HG03097 (cell line): ENCODE measurements around the gene ADAMTSL5.
"Not testable (repeated sequence)": the region's sequence is repeated elsewhere in the genome, so short reads cannot be mapped to it uniquely, and the experiment has no call there.

Experiments
- ATAC-seq: cut with Tn5 transposase; IDR thresholded peaks from one replicate; pipeline ENCODE4 v1.9.1; 2021; ENCODE audit not compliant: unreplicated experiment, low FRiP score

The ADAMTSL5 gene

DNA sequence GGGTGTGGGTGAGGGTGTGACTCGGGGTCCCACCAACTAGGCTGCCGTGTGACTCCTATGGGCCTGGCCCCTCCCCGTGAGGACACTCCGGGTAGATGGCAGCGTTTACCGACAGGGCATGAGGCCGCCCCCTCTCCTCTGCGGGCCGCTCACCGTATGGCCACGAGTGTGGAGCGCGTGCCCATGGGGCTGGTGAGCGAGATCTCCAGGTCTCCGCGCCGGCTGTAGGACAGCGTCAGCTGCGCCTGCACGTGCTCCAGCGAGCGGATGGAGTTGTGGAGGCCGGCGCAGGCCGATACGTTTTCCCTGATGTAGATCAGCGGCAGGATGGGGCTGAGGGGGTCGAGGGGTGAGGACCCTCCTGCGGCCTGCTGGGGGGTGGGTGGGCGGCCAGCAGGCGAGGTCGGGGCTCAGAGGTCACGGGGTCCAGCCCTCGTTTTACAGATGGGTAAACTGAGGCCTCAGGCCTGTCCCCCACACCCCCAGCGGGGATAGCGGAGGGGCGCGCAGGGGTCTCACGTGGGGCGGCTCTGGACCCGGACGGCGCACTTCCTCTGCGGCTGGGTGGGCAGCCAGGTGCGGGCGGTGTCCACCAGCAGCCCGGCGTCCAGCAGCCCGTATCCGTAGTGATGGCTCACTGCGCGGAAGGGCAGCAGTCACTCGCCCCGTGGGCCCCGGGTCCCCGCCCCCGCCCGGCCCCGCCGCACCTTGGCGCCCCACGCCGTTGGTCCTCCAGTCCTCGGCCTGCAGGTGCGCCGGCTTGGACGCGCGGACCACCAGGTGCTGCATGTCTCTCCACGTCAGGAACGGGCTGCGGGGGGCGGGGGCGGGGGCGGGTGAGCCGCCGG is 29.5 kb downstream of the ADAMTSL5 start:
- no peak for ATAC-seq

- no peak for ATAC-seq
Measured at GRCh38 chr19:1482361-1483130, 30.3 kb downstream of the ADAMTSL5 start.

- no peak for ATAC-seq
Measured at GRCh38 chr19:1481893-1482360, 30.9 kb downstream of the ADAMTSL5 start.

DNA sequence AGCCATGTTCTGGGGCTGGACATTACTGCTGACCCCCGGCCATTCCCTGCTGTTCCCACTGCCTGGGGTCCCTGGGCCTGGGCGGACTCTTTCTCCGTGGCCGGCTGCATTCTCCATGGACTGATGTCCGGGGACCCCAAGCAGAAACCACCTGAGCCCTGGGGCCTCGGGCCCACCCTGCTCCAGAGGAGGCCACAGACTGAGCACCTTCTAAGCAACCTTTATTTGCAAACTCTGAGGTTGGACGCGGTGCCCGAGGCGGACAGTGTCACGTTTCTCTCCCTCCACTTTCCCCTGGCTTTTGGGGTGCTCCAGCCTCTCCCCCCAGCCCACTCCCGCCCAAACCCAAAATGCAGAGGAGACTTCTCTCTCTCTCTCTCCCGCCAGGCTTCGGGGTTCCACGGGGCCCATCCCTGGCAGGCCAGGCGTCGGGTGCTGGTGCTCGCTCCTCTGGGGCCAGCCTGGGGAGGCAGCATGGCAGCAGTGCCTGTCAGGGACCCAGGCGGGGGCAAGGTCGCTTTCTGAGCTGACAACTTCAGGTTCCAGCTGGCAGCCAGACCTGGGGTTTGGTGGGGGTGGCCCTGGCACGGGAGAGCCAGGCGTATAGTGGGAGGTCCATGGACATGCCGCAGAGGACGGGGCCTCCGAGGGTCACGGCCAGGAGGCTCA is 31.5 kb downstream of the ADAMTSL5 start:
- ATAC-seq: no peak

DNA sequence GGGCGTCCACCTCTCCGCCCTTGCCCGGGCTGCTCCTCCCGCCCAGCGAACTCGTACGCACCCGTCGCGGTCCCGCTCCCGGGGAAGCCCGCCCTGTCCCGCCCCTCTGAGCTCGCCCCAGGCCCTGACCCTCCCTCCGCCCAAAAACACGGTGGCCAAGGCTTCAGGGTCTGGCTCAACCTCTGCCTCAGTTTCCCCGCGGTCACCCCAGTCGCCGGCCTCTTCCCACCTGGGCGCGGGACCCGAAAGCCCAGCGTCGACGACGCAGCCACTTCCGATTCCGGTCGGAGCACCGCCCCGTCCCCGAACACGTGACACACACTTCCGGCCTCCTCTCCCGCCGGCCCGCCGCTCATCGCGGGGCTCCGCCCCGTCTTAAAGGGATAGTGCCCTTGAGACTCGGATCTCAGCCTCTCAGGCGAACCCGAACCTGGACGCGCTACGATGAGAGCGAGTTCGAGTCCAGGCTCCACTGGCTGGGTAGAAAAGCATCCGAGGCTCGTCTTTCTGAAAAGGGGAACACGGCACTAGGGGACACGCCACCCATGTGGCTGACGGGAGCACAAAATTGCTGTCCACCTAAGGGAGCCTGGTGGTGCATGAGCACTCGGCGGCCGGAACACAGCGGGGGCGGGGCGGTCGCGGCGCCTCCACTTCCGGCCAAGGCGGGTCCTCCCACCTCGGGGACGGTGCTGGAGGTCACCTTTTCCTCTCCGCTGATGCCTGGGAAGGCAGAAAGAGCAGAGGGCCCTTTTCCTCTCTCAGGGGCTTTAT is 33.7 kb downstream of the ADAMTSL5 start, which contains the start of gene C19orf25:
TSS of gene C19orf25 (minus strand) at position 282 of the 774 bp plus-strand sequence. CDS start 312 bp downstream, outside the sequence.
- peak; percentile 78 for ATAC-seq

DNA sequence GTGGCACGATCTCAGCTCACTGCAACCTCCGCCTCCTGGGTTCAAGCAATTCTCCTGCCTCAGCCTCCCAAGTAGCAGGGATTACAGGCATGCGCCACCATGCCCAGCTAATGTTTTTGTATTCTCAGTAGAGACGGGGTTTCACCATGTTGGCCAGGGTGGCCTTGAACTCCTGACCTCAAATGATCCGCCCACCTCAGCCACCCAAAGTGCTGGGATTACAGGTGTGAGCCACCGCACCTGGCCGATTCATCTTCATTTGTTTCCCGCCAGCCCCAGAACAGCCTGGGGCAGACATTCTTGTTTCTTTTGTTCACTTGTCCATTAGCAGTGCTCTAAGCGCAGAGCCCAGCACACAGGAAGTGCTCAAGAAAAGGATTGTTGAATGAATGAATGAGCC is 35.8 kb downstream of the ADAMTSL5 start:
- ATAC-seq: not testable (repeated sequence)

DNA sequence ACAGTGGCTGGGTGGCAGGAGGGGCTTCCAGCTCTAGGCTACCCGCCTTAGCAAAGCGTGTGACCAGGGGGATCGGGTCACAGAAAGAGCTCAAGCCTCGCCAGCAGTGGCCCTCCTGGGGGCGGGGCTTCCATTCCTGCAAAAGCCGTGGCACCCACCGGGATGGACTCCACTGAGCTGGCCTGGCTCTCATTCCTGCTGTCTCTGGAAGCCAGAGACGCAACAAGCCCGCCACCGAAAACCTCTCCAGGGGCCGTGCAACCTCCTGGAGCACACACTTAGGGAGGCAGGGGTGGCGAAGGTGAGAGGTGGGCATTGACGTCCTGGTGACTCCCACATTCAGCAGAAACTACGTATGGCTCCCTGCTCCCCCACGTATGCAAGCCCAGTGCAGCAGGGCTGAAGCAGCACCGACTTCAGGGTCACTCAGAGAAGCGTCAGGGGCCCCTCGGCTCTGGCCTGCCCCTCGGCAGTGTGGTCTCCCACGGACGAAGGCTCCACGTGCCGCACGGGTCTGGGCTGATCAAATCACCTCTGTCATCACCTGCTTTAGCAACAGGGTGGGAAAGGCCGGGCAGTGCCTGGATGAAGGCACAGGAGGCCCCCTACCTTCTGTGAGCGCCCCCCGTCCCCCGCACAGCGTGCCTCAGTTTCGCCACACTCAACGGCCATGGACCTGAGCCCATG is 36.9 kb downstream of the ADAMTSL5 start:
- ATAC-seq: no peak

DNA sequence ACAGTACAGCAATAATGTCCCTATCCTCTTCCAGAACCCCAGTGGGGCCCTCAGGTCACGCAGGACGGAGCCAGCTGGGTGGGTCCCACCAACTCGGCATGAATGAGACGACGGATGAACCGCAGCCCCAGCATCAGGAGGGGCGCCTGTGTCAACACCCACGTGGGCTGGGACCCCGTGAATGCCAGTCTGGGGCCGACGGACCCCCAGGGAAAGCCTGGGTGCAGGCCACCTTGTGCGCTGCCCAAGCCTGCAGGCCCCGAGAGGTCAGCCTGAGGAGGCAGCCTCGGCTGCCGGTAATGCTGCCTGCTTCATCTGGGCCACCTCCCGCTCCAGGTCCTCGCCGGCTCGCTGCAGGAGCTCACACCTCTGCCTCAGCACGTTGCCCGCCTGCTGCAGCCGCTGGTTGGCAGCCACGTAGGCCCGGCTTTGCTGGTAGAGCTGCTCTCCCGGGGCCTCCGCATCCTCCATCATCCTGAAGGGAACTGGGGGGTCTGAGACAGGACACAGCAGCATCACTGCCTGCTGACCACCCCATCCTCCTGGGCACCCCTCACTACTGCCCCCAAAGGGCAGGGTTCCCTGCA is 38.0 kb downstream of the ADAMTSL5 start:
- ATAC-seq: no peak

GRCh38 chr19:1474011-1474764 is 38.6 kb downstream of the ADAMTSL5 start:
- ATAC-seq: no peak

GRCh38 chr19:1473085-1473851 is 39.6 kb downstream of the ADAMTSL5 start:
- ATAC-seq: no peak

- ATAC-seq: no peak
Measured at GRCh38 chr19:1472231-1473084, 40.4 kb downstream of the ADAMTSL5 start.

DNA sequence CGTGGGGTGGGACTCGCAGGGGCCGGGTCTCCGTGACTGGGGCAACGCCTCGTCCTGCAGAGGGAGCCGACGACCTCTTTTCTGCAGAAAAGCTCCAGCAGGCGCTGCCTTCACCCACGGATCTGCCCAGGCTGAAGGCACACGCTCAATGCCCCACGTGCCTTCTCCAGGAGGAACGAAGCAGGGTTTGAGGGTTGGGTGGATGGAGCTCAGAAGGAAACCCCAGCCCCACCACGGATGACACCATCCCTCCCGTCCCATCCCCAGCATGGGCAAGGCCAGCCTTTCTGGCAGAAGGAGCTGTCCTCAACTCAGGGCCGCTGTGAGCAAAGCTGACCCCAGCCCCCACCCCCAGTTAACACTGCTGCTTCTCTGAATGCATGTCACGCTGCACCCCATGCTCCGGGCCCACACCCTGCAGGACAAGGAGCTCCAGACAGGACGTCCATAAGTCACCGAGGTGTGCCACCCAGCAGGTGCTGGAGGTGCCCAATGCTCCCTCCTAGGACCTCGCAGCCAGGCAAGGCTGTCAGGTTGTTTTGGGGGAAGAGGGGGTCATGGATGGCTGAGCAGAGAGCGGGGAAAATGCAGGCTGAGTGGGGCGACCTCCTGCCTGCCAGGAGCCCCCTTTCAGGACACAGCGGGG is 41.2 kb downstream of the ADAMTSL5 start:
- ATAC-seq: no peak

DNA sequence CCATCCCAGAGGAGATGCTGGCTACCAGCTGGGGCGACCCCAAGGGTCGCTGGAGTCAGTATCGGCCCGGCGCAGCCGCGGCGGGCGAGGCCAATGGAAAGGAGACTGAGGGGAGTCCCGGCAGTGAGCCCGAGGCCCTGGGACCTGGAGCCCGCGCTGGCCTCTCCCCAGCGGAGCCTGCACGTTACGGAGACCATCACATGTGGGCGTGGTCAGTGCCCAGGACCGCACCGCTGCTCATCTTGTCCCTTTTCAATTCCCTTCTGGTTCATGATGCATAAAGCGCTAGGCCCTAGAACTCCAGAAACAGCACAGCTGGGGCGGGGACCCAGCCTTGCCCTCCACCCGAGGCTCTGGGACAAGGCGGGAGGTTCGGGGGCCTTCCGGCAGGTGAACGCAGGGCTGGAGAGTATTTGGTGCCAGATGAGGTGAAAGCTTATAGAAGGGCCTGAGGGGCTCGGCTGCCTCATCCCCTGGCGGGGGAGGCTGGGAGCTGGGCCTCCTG is 41.8 kb downstream of the ADAMTSL5 start:
- ATAC-seq: no peak

GRCh38 chr19:1470305-1471009 is 42.4 kb downstream of the ADAMTSL5 start:
- ATAC-seq: no peak

DNA sequence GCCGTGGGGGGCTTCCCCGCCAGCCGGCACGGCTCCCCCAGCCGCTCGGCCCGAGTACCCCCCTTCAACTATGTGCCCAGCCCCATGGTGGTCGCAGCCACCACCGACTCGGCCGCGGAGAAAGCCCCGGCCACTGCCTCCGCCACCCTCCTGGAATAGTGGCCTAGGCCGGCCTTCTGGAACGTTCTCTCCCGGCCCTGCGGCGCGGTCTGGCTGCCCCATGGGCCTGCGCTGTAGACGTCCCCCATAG is 42.8 kb downstream of the ADAMTSL5 start:
- ATAC-seq: no peak
